HuH-7 (cell line): ENCODE measurements around the gene OR10G2.
"Not testable (repeated sequence)": the region's sequence is repeated elsewhere in the genome, so short reads cannot be mapped to it uniquely, and the experiment has no call there.

Experiments used
- DNase-seq: peaks from one replicate; pipeline ENCODE4 v3.0.0; 2011; ENCODE audit warnings: low spot score

The OR10G2 gene

GRCh38 chr14:21634840-21635239 lies at the start of gene OR10G2:
OR10G2 (minus strand) TSS chr14:21634940; CDS start chr14:21634842, 98 bp downstream.
- DNase-seq: no peak

- no peak for DNase-seq
Measured at GRCh38 chr14:21680072-21680471, 45.3 kb upstream of the OR10G2 start.

GRCh38 chr14:21675566-21675965 lies 40.8 kb upstream of the OR10G2 start:
- no peak for DNase-seq

- DNase-seq: no peak
Measured at GRCh38 chr14:21673718-21674117, 39.0 kb upstream of the OR10G2 start, which contains the start of gene OR4E1. OR4E1 (minus strand) TSS chr14:21673818; CDS start chr14:21670935, 2,883 bp downstream.

GRCh38 chr14:21672116-21672515 lies 37.4 kb upstream of the OR10G2 start:
- no peak for DNase-seq

GRCh38 chr14:21671371-21671770 lies 36.6 kb upstream of the OR10G2 start:
- DNase-seq: no peak

- peak; percentile 12 for DNase-seq
Measured at GRCh38 chr14:21669284-21669683, 34.5 kb upstream of the OR10G2 start.

GRCh38 chr14:21668377-21668776 lies 33.6 kb upstream of the OR10G2 start:
- DNase-seq: no peak

GRCh38 chr14:21656980-21657379 lies 22.2 kb upstream of the OR10G2 start:
- no peak for DNase-seq

- DNase-seq: no peak
Measured at GRCh38 chr14:21654215-21654614, 19.5 kb upstream of the OR10G2 start.

GRCh38 chr14:21653331-21653885 lies 18.7 kb upstream of the OR10G2 start, which contains the start of gene OR4E2:
OR4E2 (plus strand) TSS chr14:21653835; CDS start chr14:21665083, 11,248 bp downstream.
- no peak for DNase-seq

- no peak for DNase-seq
Measured at GRCh38 chr14:21652209-21652808, 17.6 kb upstream of the OR10G2 start.

GRCh38 chr14:21647380-21647779 lies 12.6 kb upstream of the OR10G2 start:
- no peak for DNase-seq

- DNase-seq: no peak
Measured at GRCh38 chr14:21643407-21643806, 8.7 kb upstream of the OR10G2 start.

- DNase-seq: no peak
Measured at GRCh38 chr14:21642683-21643082, 7.9 kb upstream of the OR10G2 start.

GRCh38 chr14:21631084-21631483 lies 3.7 kb downstream of the OR10G2 start:
- no peak for DNase-seq

- DNase-seq: not testable (repeated sequence)
Measured at GRCh38 chr14:21630503-21630902, 4.2 kb downstream of the OR10G2 start.

- DNase-seq: no peak
Measured at GRCh38 chr14:21626491-21627230, 8.1 kb downstream of the OR10G2 start.

- DNase-seq: no peak
Measured at GRCh38 chr14:21617614-21618013, 17.1 kb downstream of the OR10G2 start.

- no peak for DNase-seq
Measured at GRCh38 chr14:21614240-21614639, 20.5 kb downstream of the OR10G2 start.

- DNase-seq: peak; percentile 8
Measured at GRCh38 chr14:21612324-21612723, 22.4 kb downstream of the OR10G2 start.

- DNase-seq: not testable (repeated sequence)
Measured at GRCh38 chr14:21602181-21602580, 32.6 kb downstream of the OR10G2 start.

GRCh38 chr14:21589317-21589716 lies 45.4 kb downstream of the OR10G2 start:
- DNase-seq: no peak
